SH-SY5Y (cell line): Measurements from ENCODE around the gene SCN9A.

Experiments
- GATA2 ChIP-seq: IDR thresholded peaks from 2 replicates; pipeline ENCODE4 v1.6.1; 2011; ENCODE audit warnings: mild to moderate bottlenecking, low read depth, low read length
- GATA3 ChIP-seq: IDR thresholded peaks from 2 replicates; pipeline ENCODE4 v1.6.1; 2011; ENCODE audit warnings: low read depth, mild to moderate bottlenecking, low read length, moderate library complexity

GRCh38 chr2:166373539-166373938 is 2.2 kb downstream of the SCN9A start:
- no peak for TF ChIP-seq GATA3
- TF ChIP-seq GATA2, result no peak
